WTC11 (cell line): Measurements from ENCODE around the gene ABCA1. TPM values are rescaled to one million over a fixed set of nuclear protein-coding genes. Genes with fewer than 3 reads are reported as not detected.

Source experiments
- ATAC-seq: fragments of 200-7000 bp; cut with Tn5 transposase; 2 replicates; pipeline ENCODE4 v1.10.0; 2021; ENCODE audit warnings: mild to moderate bottlenecking, moderate library complexity
- CTCF ChIA-PET: fragments of 300-600 bp; sonication (Branson Sonifier 250); formaldehyde crosslinking; loops from one replicate; lab custom pipeline; 2021; ENCODE audit warnings: antibody characterized with exemption; lab: Charles Lee
- POLR2A ChIA-PET: fragments of 350-600 bp; sonication (Branson Sonifier 250); formaldehyde crosslinking; loops from one replicate; lab custom pipeline; 2021; ENCODE audit warnings: antibody characterized with exemption; lab: Charles Lee
- DNase-seq: peaks from one replicate; pipeline ENCODE4 v3.0.0; 2021; ENCODE audit warnings: low spot score
- H3K27ac Mint-ChIP-seq: 2 replicates; pipeline ENCODE4 v1.8.0; 2021; ENCODE audit warnings: mixed read lengths
- H3K27me3 Mint-ChIP-seq: 2 replicates; pipeline ENCODE4 v1.8.0; 2021; ENCODE audit warnings: low read depth, mild to moderate bottlenecking, moderate library complexity, mixed read lengths
- H3K36me3 Mint-ChIP-seq: 2 replicates; pipeline ENCODE4 v1.8.0; 2021; ENCODE audit warnings: mixed read lengths
- H3K4me1 Mint-ChIP-seq: 2 replicates; pipeline ENCODE4 v1.8.0; 2022; ENCODE audit warnings: mixed read lengths
- H3K4me3 Mint-ChIP-seq: 2 replicates; pipeline ENCODE4 v1.8.0; 2021; ENCODE audit warnings: mild to moderate bottlenecking, moderate library complexity, mixed read lengths
- H3K9me3 Mint-ChIP-seq: 2 replicates; pipeline ENCODE4 v1.8.0; 2021; ENCODE audit warnings: mixed read lengths
- CTCF ChIP-seq: fragments of 200-600 bp; IDR thresholded peaks from 2 replicates; pipeline ENCODE4 v1.8.0; 2022; ENCODE audit warnings: antibody characterized with exemption
- ETV6 ChIP-seq: sonication (generic); formaldehyde crosslinking; IDR thresholded peaks from 2 replicates; pipeline ENCODE4 v1.8.1; 2022; ENCODE audit warnings: mild to moderate bottlenecking, missing genetic modification reagents
- FOXJ3 ChIP-seq: sonication (generic); formaldehyde crosslinking; IDR thresholded peaks from 2 replicates; pipeline ENCODE4 v1.9.0; 2021; ENCODE audit warnings: missing genetic modification reagents, mild to moderate bottlenecking, borderline replicate concordance
- FOXK1 ChIP-seq: sonication (generic); formaldehyde crosslinking; IDR thresholded peaks from 2 replicates; pipeline ENCODE4 v1.8.0; 2022; ENCODE audit warnings: mild to moderate bottlenecking, moderate library complexity, missing genetic modification reagents
- JAZF1 ChIP-seq: fragments of 250-450 bp; sonication (Bioruptor Pico); IDR thresholded peaks from 2 replicates; pipeline ENCODE4 v1.9.0; 2021; ENCODE audit warnings: moderate library complexity, mild to moderate bottlenecking, inconsistent platforms
- MAX ChIP-seq: sonication (generic); formaldehyde crosslinking; IDR thresholded peaks from 2 replicates; pipeline ENCODE4 v1.8.0; 2022; ENCODE audit warnings: mild to moderate bottlenecking, missing genetic modification reagents
- MLX ChIP-seq: sonication (generic); formaldehyde crosslinking; IDR thresholded peaks from 2 replicates; pipeline ENCODE4 v1.8.1; 2023; ENCODE audit warnings: mild to moderate bottlenecking, missing genetic modification reagents, moderate library complexity
- MXD4 ChIP-seq: fragments of 250-450 bp; sonication (Bioruptor Pico); IDR thresholded peaks from 2 replicates; pipeline ENCODE4 v1.8.0; 2021; ENCODE audit warnings: mild to moderate bottlenecking, moderate library complexity, borderline replicate concordance
- PRRX2 ChIP-seq: fragments of 250-450 bp; sonication (Bioruptor Pico); IDR thresholded peaks from 2 replicates; pipeline ENCODE4 v1.8.0; 2021; ENCODE audit warnings: mild to moderate bottlenecking
- SOX15 ChIP-seq: fragments of 250-450 bp; sonication (Bioruptor Pico); IDR thresholded peaks from 2 replicates; pipeline ENCODE4 v1.9.0; 2021; ENCODE audit warnings: mild to moderate bottlenecking
- STAT6 ChIP-seq: sonication (generic); formaldehyde crosslinking; conservative IDR thresholded peaks from 2 replicates; pipeline ENCODE4 v1.8.1; 2023; ENCODE audit warnings: mild to moderate bottlenecking, low read depth, missing genetic modification reagents, moderate library complexity
- TEAD1 ChIP-seq: sonication (generic); formaldehyde crosslinking; IDR thresholded peaks from 2 replicates; pipeline ENCODE4 v1.8.0; 2022; ENCODE audit warnings: mild to moderate bottlenecking, missing genetic modification reagents
- ZNF317 ChIP-seq: sonication (generic); formaldehyde crosslinking; IDR thresholded peaks from 2 replicates; pipeline ENCODE4 v1.8.1; 2023; ENCODE audit warnings: low read depth, mild to moderate bottlenecking, moderate library complexity, missing genetic modification reagents, borderline replicate concordance
- ZNF416 ChIP-seq: fragments of 250-450 bp; sonication (Bioruptor Pico); IDR thresholded peaks from 2 replicates; pipeline ENCODE4 v1.9.0; 2021; ENCODE audit warnings: mild to moderate bottlenecking, inconsistent platforms
- ZSCAN18 ChIP-seq: fragments of 250-450 bp; sonication (Bioruptor Pico); IDR thresholded peaks from 2 replicates; pipeline ENCODE4 v2.1.2; 2022; ENCODE audit warnings: mild to moderate bottlenecking, moderate library complexity
- total RNA-seq: library from RNA; stranded (reverse); gene quantifications from 3 replicates; pipeline ENCODE4 v1.2.3, GENCODE V29; 2021
- TF ChIP-seq, protein P1 (sequence below): sonication (generic); formaldehyde crosslinking; IDR thresholded peaks from 2 replicates; pipeline ENCODE4 v1.8.1; 2023; ENCODE audit warnings: mild to moderate bottlenecking, moderate library complexity, missing genetic modification reagents
- TF ChIP-seq, protein P2 (sequence below): sonication (generic); formaldehyde crosslinking; IDR thresholded peaks from 2 replicates; pipeline ENCODE4 v1.8.0; 2022; ENCODE audit warnings: mild to moderate bottlenecking, missing genetic modification reagents
- TF ChIP-seq, protein P3 (sequence below): fragments of 250-450 bp; sonication (Bioruptor Pico); IDR thresholded peaks from 2 replicates; pipeline ENCODE4 v1.9.0; 2021; ENCODE audit warnings: moderate library complexity, mild to moderate bottlenecking, inconsistent platforms, borderline replicate concordance

Gene ABCA1
- total RNA-seq, 1 experiment from 2014 or later: 7.8 TPM

DNA sequence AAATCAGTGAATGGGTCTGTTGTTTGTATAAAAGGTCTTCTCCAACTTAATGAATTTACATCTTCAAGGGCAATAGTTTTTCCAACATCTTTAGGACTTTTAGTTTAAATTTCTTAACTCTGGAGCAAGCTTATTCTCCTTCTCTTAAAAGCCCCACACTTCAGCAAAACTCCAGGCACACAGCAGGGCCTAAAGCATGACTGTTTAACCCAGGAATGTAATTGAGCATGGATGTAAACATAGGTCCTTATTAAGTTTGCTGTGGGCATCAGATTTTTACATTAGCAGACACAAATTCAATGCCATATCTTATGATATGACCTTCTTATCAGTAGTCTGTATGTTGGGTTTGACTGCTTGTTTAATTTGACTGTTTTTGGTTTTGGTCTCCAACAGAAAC is 78.9 kb downstream of the ABCA1 start:
- H3K27ac Mint-ChIP-seq: no peak overlapping the region
- no peak for ATAC-seq
- no peak overlapping the region for H3K4me3 Mint-ChIP-seq
- H3K27me3 Mint-ChIP-seq: no peaks in the 10 kb centered on the region
- H3K4me1 Mint-ChIP-seq: peaks cover 11% of the 10 kb centered on the region
- CTCF ChIA-PET: no interaction called here
- DNase-seq: no peak
- TF ChIP-seq TEAD1: no peak
- no peak for TF ChIP-seq ZNF317
- no peak for TF ChIP-seq MLX
- no peak for TF ChIP-seq ZSCAN18 (CRISPR knock-in tag)
- no peak for TF ChIP-seq ZNF416
- no peak for TF ChIP-seq JAZF1 (CRISPR knock-in tag)
- TF ChIP-seq, protein P1, sequence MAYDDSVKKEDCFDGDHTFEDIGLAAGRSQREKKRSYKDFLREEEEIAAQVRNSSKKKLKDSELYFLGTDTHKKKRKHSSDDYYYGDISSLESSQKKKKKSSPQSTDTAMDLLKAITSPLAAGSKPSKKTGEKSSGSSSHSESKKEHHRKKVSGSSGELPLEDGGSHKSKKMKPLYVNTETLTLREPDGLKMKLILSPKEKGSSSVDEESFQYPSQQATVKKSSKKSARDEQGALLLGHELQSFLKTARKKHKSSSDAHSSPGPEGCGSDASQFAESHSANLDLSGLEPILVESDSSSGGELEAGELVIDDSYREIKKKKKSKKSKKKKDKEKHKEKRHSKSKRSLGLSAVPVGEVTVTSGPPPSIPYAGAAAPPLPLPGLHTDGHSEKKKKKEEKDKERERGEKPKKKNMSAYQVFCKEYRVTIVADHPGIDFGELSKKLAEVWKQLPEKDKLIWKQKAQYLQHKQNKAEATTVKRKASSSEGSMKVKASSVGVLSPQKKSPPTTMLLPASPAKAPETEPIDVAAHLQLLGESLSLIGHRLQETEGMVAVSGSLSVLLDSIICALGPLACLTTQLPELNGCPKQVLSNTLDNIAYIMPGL (CRISPR knock-in tag): no peak
- no peak for TF ChIP-seq SOX15 (CRISPR knock-in tag)
- TF ChIP-seq FOXJ3 (CRISPR knock-in tag): no peak
- TF ChIP-seq STAT6 (CRISPR knock-in tag): no peak
- TF ChIP-seq, protein P2, sequence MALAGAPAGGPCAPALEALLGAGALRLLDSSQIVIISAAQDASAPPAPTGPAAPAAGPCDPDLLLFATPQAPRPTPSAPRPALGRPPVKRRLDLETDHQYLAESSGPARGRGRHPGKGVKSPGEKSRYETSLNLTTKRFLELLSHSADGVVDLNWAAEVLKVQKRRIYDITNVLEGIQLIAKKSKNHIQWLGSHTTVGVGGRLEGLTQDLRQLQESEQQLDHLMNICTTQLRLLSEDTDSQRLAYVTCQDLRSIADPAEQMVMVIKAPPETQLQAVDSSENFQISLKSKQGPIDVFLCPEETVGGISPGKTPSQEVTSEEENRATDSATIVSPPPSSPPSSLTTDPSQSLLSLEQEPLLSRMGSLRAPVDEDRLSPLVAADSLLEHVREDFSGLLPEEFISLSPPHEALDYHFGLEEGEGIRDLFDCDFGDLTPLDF: no peak
- TF ChIP-seq MAX (CRISPR knock-in tag): no peak
- no peak for TF ChIP-seq MXD4 (CRISPR knock-in tag)
- TF ChIP-seq PRRX2 (CRISPR knock-in tag): no peak
- no peak for TF ChIP-seq CTCF
- no peak for TF ChIP-seq FOXK1 (CRISPR knock-in tag)
- TF ChIP-seq, protein P3, sequence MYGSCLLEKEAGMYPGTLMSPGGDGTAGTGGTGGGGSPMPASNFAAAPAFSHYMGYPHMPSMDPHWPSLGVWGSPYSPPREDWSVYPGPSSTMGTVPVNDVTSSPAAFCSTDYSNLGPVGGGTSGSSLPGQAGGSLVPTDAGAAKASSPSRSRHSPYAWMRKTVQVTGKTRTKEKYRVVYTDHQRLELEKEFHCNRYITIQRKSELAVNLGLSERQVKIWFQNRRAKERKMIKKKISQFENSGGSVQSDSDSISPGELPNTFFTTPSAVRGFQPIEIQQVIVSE (CRISPR knock-in tag): no peak
- no peak for TF ChIP-seq ETV6 (CRISPR knock-in tag)
- TF ChIP-seq, all 79 proteins: peak for 0
- POLR2A ChIA-PET: no interaction called here
- Mint-ChIP-seq H3K36me3 (no peaks in the 10 kb centered on the region), H3K9me3 (no peaks in the 10 kb centered on the region)
